ENCODE results near the gene CDH26.

- TF ChIP-seq, protein P1, sequence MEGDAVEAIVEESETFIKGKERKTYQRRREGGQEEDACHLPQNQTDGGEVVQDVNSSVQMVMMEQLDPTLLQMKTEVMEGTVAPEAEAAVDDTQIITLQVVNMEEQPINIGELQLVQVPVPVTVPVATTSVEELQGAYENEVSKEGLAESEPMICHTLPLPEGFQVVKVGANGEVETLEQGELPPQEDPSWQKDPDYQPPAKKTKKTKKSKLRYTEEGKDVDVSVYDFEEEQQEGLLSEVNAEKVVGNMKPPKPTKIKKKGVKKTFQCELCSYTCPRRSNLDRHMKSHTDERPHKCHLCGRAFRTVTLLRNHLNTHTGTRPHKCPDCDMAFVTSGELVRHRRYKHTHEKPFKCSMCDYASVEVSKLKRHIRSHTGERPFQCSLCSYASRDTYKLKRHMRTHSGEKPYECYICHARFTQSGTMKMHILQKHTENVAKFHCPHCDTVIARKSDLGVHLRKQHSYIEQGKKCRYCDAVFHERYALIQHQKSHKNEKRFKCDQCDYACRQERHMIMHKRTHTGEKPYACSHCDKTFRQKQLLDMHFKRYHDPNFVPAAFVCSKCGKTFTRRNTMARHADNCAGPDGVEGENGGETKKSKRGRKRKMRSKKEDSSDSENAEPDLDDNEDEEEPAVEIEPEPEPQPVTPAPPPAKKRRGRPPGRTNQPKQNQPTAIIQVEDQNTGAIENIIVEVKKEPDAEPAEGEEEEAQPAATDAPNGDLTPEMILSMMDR (conservative IDR thresholded peaks at IDR 0.05): no peak
- no peak for TF ChIP-seq ZFX (IDR thresholded peaks at IDR 0.05)
These were observed 88.2 kb downstream of the CDH26 start for GRCh38 chr20:60046436-60046835.

Data from C4-2B (cell line).